CD4-positive, alpha-beta T cell treated with Interleukin-10 for 1 hour (primary cell): ENCODE measurements around the gene NPIPB8.
"Not testable (repeated sequence)": the region's sequence is repeated elsewhere in the genome, so short reads cannot be mapped to it uniquely, and the experiment has no call there.

Experiments
- DNase-seq: peaks from one replicate; pipeline ENCODE4 v3.0.0-alpha.2; 2020

The NPIPB8 gene

DNA sequence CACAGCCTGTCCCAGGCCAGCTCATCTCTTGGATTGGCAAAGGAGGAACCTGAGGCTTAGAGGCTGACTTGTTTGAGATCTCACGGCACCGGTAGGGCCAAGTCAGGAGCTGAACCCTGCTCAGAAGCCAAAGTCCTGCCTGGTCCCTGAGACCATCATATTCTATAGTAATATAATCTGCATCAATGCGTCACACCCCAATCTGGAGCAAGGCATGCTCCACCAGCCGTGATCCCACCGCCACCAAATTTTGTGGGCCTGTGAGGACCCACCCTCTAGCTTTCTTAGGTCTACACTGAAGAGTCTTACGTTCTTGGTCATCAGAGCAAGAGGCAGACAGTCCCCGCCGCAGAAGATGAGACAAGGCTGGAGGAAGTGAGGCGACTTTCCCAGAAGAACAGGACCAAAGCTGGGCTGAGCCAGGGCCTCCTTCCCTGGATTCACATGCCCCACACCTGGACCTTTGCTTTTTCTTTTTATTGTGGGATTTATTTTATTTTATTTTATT is 30.7 kb upstream of the NPIPB8 start:
- no peak for DNase-seq

DNA sequence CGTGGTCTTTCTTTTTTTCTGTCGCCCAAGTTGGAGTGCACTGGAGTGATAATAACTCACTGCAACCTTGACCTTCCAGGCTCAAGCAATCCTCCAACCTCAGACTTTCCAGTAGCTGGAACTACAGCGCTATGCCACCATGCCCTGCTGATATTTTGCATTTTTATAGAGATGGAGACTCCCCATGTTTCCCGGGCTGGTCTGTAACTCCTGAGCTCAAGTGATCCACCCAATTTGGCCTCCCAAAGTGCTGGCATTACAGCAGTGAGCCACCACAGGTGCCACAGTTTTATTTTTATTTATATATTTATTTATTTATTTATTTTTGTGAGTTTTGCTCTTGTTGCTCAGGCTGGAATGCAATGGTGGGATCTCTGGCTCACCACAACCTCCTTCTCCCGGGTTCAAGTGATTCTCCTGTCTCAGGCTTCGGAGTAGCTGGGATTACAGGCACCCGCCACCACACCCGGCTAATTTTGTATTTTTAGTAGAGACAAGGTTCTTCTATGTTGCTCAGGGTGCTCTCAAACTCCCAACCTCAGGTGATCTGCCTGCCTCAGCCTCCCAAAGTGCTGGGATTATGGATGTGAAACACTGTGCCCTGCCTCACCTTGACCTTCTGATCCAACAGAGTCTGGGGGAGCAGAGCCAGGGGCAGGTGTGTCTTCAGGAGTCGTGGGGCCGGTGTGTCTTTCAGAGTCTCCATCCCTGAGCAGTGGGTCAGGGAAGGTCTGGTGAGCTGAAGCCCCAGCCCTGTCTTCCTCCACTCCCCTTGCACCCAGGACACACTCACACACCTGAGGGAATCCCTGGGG is 30.0 kb upstream of the NPIPB8 start:
- not testable (repeated sequence) for DNase-seq

DNA sequence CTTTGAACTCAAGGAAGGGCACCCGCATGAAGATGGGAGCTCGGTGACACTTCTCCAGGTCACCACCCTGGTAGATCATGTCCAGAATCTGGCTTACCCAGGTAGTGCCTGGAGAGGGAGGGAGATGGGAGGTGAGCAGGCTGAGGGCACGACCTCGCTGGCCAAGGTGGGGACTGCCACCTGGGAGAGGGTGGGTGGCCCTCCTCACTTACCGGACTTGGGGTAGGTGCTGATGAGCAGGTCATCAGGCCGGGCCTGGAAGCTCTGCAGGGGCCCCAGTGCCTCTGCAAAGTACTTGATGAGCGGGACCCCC is 29.4 kb upstream of the NPIPB8 start:
- DNase-seq = not testable (repeated sequence)

DNA sequence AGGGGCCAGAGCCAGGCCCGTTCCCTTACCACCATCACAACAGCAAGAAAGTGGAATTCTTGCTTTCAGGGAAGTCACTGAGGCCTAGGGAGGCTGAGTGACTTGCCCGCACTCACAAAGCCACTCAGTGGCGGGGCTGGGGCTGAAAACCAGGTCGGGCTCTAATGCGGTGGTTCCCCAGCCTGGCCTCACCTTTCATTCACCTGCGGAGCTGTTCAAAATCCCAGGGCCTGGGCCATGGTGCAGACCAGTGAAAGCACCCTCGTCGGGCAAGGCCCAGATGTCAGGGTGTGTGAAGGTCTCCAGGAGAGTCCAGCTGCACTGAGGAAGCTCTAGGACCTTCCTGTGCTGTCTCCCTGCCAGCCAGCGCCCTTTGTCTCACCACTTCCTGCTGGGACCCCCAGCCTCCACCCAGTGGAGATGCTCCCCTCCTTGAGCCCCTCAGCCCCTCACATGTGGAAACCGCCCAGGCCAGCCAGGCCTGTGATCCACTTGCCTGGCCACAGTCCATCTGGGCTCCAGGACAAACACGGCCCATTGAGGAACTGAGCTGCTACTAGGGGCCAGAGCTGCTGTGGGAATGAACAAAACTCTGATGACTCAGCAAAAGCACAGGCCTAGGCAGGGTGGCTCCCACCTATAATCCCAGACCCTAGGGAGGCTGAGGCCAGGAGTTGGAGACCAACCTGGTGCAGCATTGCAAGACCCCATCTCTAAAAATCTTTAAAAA is 28.8 kb upstream of the NPIPB8 start:
- DNase-seq = not testable (repeated sequence)

DNA sequence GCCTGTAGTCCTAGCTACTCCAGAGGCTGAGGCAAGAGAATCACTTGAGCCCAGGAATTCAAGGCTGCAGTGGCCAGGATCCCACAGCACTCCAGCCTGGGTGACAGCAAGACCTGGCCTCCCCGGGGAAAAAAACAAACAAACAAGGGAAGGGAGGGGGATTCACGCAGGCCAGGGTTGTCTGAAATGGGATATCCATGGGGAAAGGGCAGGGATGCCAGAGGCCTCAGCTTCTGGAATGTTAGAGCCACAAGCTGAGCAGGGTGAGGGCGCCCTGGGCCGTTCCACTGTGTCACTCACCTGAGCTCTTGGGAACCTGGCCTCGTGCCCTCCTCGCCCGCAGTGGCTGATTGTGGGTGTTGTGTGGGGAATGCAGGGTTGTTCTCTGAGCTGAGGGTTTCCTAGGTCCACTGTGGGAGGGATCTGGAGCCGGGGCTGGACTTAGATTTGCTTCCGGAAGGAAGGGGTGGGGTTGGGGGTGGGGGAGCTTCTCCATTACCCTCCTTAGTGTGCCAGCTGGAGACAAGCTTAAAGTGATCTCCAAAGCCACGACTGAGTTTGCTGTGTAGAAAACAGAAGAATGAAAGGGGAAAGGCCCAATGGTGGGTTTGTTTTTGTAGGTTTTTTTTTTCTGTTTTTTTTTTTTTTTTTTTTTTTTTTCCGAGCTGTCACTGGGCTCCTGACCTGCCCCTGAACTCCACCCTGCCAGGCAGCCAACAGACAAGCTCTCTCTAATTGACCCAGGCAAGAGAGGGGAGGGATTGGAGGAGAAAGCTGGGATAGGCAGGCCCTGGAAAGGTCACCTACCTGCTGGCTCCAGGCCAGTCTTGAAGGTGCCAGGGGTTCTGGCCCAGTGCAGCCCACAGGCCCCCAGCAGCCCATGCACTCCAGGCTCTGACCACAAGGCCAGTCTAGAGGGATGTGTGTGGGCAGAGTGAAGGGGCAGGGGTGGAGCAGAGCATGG is 28.0 kb upstream of the NPIPB8 start, which contains the start of gene SULT1A1:
SULT1A1 (minus strand) TSS at position 414 of the 964 bp plus-strand sequence. CDS start 1,189 bp downstream, outside the sequence.
- DNase-seq = no peak

DNA sequence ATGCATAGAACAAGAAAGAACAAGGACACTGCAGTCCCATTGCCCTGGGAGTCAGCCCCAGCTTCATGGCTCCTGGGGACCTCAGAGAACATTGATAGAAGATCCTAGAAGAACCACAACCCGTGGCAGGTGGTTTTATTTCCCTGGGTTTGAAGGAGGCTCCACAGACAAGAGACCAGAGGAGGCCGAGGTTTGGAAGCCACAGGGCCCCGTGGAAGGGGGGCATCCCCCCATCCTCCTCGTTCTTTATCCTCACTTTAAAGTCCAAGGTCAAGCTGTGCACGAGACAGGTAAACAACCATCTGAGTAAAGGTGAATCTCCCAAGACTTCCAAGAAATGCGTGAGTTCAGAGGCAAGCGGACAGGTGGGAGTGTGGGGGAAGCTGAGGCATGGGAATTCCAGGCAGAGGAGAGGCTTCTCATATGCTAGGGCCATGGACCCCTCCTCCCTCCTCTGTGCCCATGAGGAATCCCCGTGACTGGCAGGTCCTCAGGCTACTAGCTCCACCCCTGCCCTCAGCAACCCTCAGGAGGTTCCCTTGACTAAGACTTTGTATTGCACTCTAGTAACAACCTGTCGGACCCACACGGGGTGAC is 27.2 kb upstream of the NPIPB8 start:
- no peak for DNase-seq

DNA sequence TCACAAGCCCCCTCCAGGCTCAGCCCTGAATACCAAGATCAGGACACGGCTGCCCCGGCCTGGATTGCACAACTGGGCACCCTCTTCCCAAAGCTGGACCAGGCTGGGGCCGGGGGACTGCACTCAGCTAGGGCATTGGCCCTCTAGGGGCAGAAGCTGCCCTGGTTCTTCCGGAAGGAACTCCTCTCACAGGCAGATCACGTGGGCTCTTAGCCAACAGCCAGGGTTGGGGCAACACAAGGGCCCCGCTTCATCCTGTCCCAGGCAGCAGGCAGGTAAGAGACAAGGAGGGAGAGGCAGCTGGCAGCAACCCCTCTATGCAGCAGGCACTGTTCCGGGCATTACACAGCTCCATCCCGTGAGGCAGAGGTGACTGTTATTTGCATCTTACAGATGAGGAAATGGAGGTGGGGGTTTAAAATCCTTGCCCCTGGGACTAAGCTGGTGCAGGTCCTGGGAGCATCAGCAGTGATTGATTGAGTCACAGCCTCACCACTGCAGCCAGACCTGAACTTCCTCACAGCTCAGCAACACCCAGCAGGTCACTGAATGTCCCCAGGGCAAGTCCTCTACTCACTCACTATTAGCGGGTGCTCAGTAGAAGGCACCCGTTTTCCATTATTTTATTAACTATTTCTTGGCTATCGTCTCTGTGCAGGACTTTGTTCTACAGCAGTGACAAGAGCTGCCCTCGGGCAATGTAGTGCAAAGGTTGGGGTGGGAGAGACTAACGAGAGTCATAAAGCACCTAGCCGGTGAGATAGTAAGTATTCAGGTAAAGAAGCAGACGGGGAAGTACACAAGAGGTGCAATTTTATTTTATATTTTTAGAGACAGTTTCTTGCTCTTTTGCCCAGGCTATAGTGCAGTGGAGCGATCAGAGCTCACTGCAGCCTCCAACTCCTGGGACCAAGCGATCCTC is 25.2 kb upstream of the NPIPB8 start:
- not testable (repeated sequence) for DNase-seq

DNA sequence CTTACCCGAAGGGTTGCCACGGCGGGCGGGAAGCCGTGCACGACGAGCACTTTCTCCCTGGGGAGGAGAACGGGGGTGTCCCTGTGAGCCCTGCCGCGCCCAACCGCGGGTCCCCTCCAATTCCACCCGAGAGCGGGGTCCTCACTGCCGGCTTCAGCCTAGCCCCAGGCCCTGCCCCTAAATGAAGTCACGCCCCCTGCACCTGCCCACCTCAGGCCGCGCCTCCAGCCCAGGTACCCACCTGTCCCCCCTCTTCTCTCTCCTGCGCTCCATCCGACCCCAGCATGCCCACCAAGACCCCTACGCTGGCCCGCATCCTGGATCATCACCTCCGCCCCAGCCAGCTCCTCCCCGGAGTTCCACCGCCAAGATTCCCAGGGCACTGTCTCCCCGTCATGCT is 24.0 kb upstream of the NPIPB8 start:
- not testable (repeated sequence) for DNase-seq

DNA sequence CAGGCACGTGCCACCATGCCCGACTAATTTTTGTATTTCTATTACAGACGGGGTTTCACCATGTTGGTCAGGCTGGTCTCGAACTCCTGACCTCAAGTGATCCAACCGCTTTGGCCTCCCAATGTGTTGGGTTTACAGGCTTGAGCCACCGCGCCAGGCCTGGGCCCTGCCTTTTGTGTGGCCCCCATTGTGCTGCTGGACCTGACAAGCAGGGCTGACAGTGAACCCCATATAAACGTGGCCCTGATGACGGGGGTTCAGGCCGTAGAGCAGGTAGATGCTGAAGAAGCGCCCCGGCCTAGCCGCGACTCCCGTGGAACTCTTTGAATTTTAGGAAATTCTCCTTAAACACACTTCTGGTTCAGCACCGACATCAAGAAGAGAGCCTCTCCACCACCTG is 23.3 kb upstream of the NPIPB8 start:
- DNase-seq = not testable (repeated sequence)

DNA sequence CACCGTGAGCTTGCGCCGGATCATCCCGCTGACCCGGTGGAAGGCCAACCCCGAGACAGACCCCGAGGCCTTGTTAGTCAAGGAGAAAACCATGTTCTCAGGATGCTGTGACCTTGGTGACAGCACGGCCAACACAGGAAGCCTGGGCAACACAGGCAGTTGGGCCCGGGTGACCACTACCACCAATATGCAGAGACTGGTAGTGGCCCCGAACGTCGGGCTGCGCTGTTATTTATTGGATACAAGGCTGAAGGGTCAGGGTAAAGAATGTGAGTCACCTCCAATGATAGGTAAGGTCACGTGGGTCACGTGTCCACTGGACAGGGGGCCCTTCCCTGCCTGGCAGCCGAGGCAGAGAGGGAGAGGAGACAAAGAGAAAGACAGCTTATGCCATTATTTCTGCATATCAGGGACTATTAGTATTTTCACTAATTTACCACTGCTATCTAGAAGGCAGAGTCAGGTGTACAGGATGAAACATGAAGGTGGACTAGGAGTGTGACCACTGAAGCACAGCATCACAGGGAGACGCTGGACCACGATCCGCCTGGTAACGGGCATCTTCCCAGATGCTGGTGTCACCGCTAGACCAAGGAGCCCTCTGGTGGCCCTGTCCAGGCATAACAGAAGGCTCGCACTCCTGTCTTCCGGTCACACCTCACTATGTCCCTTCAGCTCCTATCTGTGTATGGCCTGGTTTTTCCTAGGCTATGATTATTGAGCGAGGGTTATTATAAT is 22.2 kb upstream of the NPIPB8 start:
- peak; percentile 38 for DNase-seq

DNA sequence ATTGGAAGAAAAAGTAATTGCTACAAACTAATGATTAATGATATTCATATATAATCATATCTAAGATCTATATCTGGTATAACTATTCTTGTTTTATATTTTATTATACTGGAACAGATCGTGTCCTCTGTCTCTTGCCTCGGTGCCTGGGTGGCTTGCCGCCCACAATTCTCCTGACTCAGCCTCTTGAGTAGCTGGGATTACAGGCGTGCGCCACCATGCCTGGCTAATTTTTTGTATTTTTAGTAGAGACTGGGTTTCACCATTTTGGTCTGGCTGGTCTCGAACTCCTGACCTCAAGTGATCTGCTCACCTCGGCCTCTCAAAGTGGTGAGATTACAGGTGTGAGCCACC is 21.7 kb upstream of the NPIPB8 start:
- not testable (repeated sequence) for DNase-seq

DNA sequence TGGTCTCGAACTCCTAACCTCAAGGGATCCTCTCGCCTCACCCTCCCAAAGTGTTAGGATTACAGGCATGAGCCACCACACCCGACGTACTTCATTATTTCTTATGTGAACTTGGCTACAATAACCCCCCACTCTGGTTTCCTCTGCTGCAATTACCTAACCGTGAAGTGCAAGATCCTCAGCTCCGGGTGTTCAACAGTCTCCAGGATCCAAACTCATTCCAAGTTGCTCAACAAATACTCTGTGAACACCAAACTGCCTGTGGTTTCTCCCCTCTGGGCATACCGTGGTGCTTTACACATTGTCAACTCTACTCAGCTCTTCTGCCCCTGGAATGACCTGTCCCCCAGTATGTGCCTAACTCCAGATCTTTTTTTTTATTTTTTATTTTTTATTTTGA is 21.2 kb upstream of the NPIPB8 start:
- no peak for DNase-seq

DNA sequence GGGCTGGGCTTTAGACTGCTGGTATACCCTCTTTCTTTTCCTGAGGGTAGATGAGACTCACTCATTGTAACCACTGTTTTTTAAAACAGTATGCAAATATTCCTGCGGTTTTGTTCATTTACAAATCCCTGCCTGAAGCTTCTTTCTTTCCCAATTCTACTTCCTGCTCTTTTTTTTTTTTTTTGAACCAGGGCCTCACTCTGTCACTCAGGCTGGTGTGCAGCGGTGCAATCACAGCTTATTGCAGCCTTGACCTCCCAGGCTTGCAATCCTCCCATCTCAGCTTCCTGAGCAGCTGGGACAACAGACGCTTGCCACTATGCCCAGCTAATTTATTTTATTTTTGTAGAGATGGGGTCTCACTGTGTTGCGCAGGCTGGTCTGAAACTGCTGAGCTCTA is 20.0 kb upstream of the NPIPB8 start:
- DNase-seq = no peak

DNA sequence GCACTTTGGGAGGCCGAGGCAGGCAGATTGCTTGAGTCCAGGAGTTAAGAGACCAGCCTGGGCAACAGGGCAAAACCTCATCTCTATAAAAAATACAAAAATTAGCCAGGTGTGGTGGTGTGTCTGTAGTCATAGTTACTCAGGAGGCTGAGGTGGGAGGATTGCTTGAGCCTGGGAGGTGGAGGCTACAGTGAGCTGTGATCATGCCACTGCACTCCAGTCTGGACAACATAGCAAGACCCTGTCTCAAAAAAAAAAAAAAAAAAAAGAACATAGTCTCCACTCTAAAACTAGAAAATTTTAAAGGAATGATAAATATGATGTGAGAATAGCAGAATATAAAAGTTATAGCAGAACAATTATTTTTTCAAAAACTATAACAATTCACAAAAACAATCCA is 17.5 kb upstream of the NPIPB8 start:
- DNase-seq = not testable (repeated sequence)

DNA sequence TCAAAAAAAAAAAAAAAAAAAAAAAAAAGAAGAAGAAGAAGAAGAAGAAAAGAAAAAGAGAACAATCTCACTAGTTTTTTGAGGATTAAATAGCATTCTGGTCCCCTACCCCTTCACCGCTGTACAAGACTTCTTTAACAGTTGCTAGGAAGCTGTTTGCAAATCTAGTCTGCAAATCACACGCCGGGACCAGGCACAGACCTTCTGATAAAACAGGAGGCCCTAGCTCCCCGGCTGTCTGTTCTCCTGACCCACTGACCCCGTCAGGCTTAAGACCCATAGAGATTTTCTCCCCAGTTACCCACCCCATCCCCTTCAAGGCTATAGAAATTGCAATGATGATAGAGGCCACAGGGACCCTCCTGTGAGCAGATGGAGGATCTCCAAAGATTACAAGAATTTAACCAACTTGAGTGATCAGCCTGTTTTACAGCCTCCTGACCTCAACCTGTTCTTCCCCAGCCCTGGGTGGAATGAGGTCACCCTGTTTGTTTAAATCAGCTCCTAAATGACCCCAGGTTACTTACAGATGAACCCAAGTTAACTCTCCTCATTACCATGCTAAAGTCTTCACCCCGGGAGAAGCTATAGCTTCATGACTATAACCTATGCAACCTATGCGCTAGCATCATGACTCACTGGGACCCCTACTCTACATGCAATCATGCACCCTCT is 16.2 kb upstream of the NPIPB8 start:
- no peak for DNase-seq

DNA sequence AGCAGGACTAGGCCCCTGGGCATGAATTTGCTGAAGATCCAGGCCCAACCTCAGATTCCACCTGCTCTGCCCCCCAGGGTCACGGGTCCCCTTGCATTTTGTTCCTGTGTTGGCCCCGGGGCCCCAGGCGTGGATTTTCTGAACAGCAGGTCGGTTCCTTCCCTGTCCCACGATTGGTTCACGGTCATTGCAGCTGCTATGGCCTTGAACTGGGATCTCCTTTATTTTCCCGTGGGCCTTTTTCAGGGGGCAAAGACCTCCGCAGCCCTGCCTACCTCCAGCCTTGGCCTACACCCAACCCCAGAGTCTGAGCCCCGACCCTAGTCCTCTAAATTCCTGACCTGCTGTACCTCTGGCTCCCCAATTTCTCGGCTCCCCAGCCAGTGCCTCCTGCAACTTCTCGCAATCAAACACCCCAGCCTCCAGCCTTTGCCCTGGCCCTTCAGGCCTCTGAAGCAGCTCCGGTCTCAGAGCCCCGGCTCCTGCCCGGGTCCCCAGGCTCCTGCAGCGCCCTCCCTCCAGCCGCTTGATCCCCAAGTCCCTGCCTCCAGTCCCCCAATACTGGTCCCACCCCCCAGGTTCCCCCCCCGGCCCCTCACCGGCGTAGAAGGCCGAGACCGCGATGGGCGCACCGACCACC is 15.2 kb upstream of the NPIPB8 start:
- DNase-seq = not testable (repeated sequence)

DNA sequence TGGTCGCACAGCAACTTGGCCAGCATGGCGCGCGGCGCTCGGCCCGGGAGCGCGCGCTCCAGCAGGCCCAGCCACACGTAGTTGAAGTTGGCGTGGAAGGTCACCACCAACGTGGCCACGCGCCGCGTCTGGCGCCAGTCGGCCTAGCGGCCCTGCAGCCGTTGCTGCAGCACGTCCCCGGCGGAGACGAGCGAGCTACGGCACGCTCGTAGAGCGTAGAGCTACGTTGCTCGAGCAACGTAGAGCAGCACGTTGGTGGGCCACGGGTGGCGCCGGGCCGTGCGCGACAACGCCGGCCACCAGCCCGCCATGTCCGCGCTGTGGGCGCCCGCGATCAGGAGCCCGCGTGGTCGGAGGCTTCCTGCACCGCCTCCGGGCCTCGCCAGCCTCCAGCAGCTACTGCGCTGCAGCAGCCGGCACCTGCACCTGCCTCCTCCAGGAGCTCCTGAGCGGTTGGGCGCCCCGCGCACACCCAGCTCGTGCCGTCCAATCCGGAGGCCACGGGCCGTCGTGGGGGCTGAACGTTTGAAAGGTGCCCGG is 14.6 kb upstream of the NPIPB8 start:
- peak; percentile 67 for DNase-seq

DNA sequence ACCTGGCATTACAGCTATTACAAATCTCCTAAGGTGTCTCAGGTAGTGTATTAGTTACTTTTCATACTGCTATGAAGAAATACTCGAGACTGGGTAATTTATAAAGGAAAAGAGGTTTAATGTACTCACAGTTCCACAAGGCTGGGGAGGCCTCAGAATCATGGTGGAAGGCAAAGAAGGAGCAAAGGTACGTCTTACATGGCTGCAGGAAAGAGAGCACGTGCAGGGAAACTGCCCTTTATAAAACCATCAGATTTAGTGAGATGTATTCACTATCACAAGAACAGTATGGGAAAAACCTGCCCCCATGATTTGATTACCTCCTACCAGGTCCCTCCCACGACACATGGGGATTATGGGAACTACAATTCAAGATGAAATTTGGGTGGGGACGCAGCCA is 7.0 kb upstream of the NPIPB8 start:
- DNase-seq = not testable (repeated sequence)
